GM12878 (cell line): ENCODE measurements around the gene CA6. TPM values are rescaled to one million over a fixed set of nuclear protein-coding genes. Genes with fewer than 3 reads are reported as not detected.

Source experiments
- ATAC-seq: fragments of 200-7000 bp; cut with Tn5 transposase; 3 replicates; pipeline ENCODE4 v1.9.1; 2020; ENCODE audit warnings: mild to moderate bottlenecking, moderate library complexity
- BruUV-seq: library from RNA; stranded (reverse); fragments of 400-500 nt; replicated peaks from 2 replicates; lab custom pipeline; 2021; lab: Mats Ljungman, UMichigan
- CTCF ChIA-PET: fragments of 300-600 bp; sonication (Branson Sonifier 250); formaldehyde crosslinking; extraction: SDS; loops from one replicate; lab custom pipeline; 2021; ENCODE audit warnings: inconsistent platforms; lab: Yijun Ruan, JAX
- POLR2A ChIA-PET: fragments of 350-600 bp; formaldehyde crosslinking; extraction: SDS; loops from one replicate; lab custom pipeline; 2021; ENCODE audit warnings: inconsistent platforms; lab: Charles Lee
- RAD21 ChIA-PET: fragments of 300-600 bp; sonication (Branson Sonifier 250); formaldehyde crosslinking; loops from one replicate; lab custom pipeline; 2023; ENCODE audit warnings: antibody characterized with exemption; ENCODE audit not compliant: unreplicated experiment; lab: Charles Lee
- SMC1A ChIA-PET: fragments of 300-600 bp; sonication (Branson Sonifier 250); formaldehyde crosslinking; loops from one replicate; lab custom pipeline; 2023; ENCODE audit not compliant: unreplicated experiment, uncharacterized antibody; lab: Charles Lee
- DNase-seq: peaks from one replicate; pipeline ENCODE4 v3.0.0-alpha.2; 2011; ENCODE audit warnings: low read depth, low spot score
- FAIRE-seq: peaks from 3 replicates; lab custom pipeline; 2011; peaks lifted over from hg19 to GRCh38; lab: Jason Lieb, UNC
- H2AFZ ChIP-seq: 2 replicates; pipeline ENCODE4 v1.6.0; 2011; ENCODE audit warnings: low read depth, low read length, control low read depth; ENCODE audit not compliant: control insufficient read depth
- H3K27ac ChIP-seq: 2 replicates; pipeline ENCODE4 v1.5.1; 2011; ENCODE audit warnings: control low read depth; ENCODE audit not compliant: control insufficient read depth, insufficient read depth
- H3K27me3 ChIP-seq, 2 experiments: replicated peaks in 1 of 2; 2 replicates each; pipeline versions ENCODE4 v1.6.0 to v1.6.1; 2011; ENCODE audit warnings: low read length in 1 of 2; ENCODE audit not compliant: control insufficient read depth in 2 of 2, insufficient read depth in 2 of 2
- H3K36me3 ChIP-seq, 2 experiments: 2 replicates each; pipeline ENCODE4 v1.5.1; 2011; ENCODE audit warnings: low read length in 1 of 2; ENCODE audit not compliant: control insufficient read depth in 2 of 2, insufficient read depth in 2 of 2
- H3K4me1 ChIP-seq: 2 replicates; pipeline ENCODE4 v1.6.1; 2011; ENCODE audit warnings: mild to moderate bottlenecking, low read length, moderate library complexity, mixed read lengths; ENCODE audit not compliant: control insufficient read depth, insufficient read depth
- H3K4me2 ChIP-seq: 2 replicates; pipeline ENCODE4 v1.6.0; 2011; ENCODE audit warnings: control low read depth; ENCODE audit not compliant: control insufficient read depth, insufficient read depth
- H3K4me3 ChIP-seq: fragments of 200-600 bp; sonication (generic); 2 replicates; pipeline ENCODE4 v1.5.1; 2016
- H3K79me2 ChIP-seq: 2 replicates; pipeline ENCODE4 v1.6.0; 2011; ENCODE audit warnings: low read length; ENCODE audit not compliant: control insufficient read depth, insufficient read depth
- H3K9ac ChIP-seq: 2 replicates; pipeline ENCODE4 v1.8.0; 2011; ENCODE audit warnings: low read length, control low read depth, mixed read lengths; ENCODE audit not compliant: control insufficient read depth, insufficient read depth
- H3K9me3 ChIP-seq: replicated peaks from 3 replicates; pipeline ENCODE4 v1.5.1; 2011; ENCODE audit warnings: mild to moderate bottlenecking, low read length; ENCODE audit not compliant: control insufficient read depth, insufficient read depth
- H4K20me1 ChIP-seq: 2 replicates; pipeline ENCODE4 v1.6.0; 2011; ENCODE audit not compliant: control insufficient read depth, insufficient read depth
- HDAC2 ChIP-seq: fragments of 200-600 bp; sonication (generic); IDR thresholded peaks from 2 replicates; pipeline ENCODE4 v1.6.1; 2017
- IKZF1 ChIP-seq: fragments of 450-650 bp; conservative IDR thresholded peaks from 2 replicates; pipeline ENCODE4 v1.6.1; 2017; ENCODE audit warnings: antibody characterized with exemption, mild to moderate bottlenecking
- KAT2A ChIP-seq: conservative IDR thresholded peaks from 2 replicates; pipeline ENCODE4 v1.6.1; 2011; ENCODE audit warnings: low read depth, low read length; ENCODE audit not compliant: control insufficient read depth
- MTA3 ChIP-seq: IDR thresholded peaks from 2 replicates; pipeline ENCODE4 v1.6.1; 2012; ENCODE audit warnings: low read length, inconsistent platforms, borderline replicate concordance
- NBN ChIP-seq: fragments of 450-650 bp; IDR thresholded peaks from 2 replicates; pipeline ENCODE4 v1.6.1; 2016
- NRF1 ChIP-seq: conservative IDR thresholded peaks from 2 replicates; pipeline ENCODE4 v1.6.1; 2011; ENCODE audit warnings: mild to moderate bottlenecking, low read depth, low read length, improper control_type of control experiment
- POLR2AphosphoS5 ChIP-seq: IDR thresholded peaks from 2 replicates; pipeline ENCODE4 v1.6.1; 2011; ENCODE audit warnings: mild to moderate bottlenecking, low read length, inconsistent platforms
- RAD51 ChIP-seq: fragments of 450-650 bp; IDR thresholded peaks from 2 replicates; pipeline ENCODE4 v1.6.1; 2016; ENCODE audit warnings: moderate library complexity, mild to moderate bottlenecking, inconsistent platforms
- SMAD1 ChIP-seq: fragments of 450-650 bp; IDR thresholded peaks from 2 replicates; pipeline ENCODE4 v1.6.1; 2018; ENCODE audit warnings: mild to moderate bottlenecking, low read depth; ENCODE audit not compliant: partially characterized antibody
- SMC3 ChIP-seq: IDR thresholded peaks from 2 replicates; pipeline ENCODE4 v1.6.1; 2011; ENCODE audit warnings: low read length, improper control_type of control experiment, borderline replicate concordance
- SUZ12 ChIP-seq: fragments of 200-600 bp; sonication (generic); IDR thresholded peaks from one replicate; pipeline ENCODE4 v1.6.1; 2018; ENCODE audit warnings: antibody characterized with exemption, mild to moderate bottlenecking; ENCODE audit not compliant: unreplicated experiment
- ZNF207 ChIP-seq: fragments of 450-650 bp; IDR thresholded peaks from 2 replicates; pipeline ENCODE4 v1.6.1; 2014; ENCODE audit warnings: antibody characterized with exemption, mild to moderate bottlenecking, borderline replicate concordance
- ZNF274 ChIP-seq: IDR thresholded peaks from one replicate; pipeline ENCODE4 v1.8.0; 2011; ENCODE audit not compliant: insufficient read length, insufficient read depth
- ZNF384 ChIP-seq: IDR thresholded peaks from 2 replicates; pipeline ENCODE4 v1.6.1; 2012; ENCODE audit warnings: low read depth, mild to moderate bottlenecking, low read length, improper control_type of control experiment, borderline replicate concordance
- WGBS: methylation state at CpG from one replicate; pipeline ENCODE4 v1.1.6; 2016; ENCODE audit warnings: low lambda C conversion rate; ENCODE audit not compliant: insufficient replicate concordance, insufficient coverage; ENCODE audit errors: missing lambda C conversion rate; 5-methylcytosine and 5-hydroxymethylcytosine counted together
- in situ Hi-C: fragments of 300-500 bp; cut with MboI; formaldehyde crosslinking; loops from 9 replicates; pipeline ENCODE4 v1.14.3; 2018; ENCODE audit warnings: mixed read lengths
- intact Hi-C: fragments of 100-400 bp; cut with micrococcal nuclease; formaldehyde crosslinking; loops from one replicate; pipeline ENCODE4 v1.14.2; 2022; ENCODE audit not compliant: unreplicated experiment
- polyA plus RNA-seq, 11 experiments: library from polyadenylated mRNA; depleted of rRNA in 4 of 11; unstranded in 6 of 11; stranded (reverse) in 5 of 11; fragments of >200 nt; fragmentation: Nextera tagmentation in 4 of 11; fragmentation: Illumina TruSeq in 1 of 11; extraction: Ambion mirVana in 4 of 11; extraction: Trizol in 1 of 11; gene quantifications; 1 replicate in 1 of 11; 2 replicates in 10 of 11; pipeline versions ENCODE4 v1.2.1 to v1.2.3, GENCODE V29; 2011 to 2016; ENCODE audit warnings: inconsistent platforms in 2 of 11, missing spikeins in 2 of 11, low read depth in 1 of 11
- total RNA-seq, 4 experiments: library from RNA; depleted of rRNA in 3 of 4; stranded (reverse); fragments of >200 nt in 3 of 4; fragmentation: Illumina TruSeq in 1 of 4; extraction: Trizol in 1 of 4; gene quantifications; 2 replicates each; pipeline versions ENCODE4 v1.2.1 to v1.2.3, GENCODE V29; 2013 to 2021
- TF ChIP-seq, protein P1 (sequence below): fragments of 450-650 bp; IDR thresholded peaks from 2 replicates; pipeline ENCODE4 v1.6.1; 2014; ENCODE audit warnings: mild to moderate bottlenecking
- TF ChIP-seq, protein P2 (sequence below): fragments of 150-350 bp; IDR thresholded peaks from 2 replicates; pipeline ENCODE4 v1.6.1; 2014; ENCODE audit warnings: mild to moderate bottlenecking, low read depth, low read length
- TF ChIP-seq, protein P3 (sequence below): fragments of 450-650 bp; IDR thresholded peaks from 2 replicates; pipeline ENCODE4 v1.6.1; 2017; ENCODE audit warnings: mild to moderate bottlenecking, moderate library complexity
- TF ChIP-seq, protein P4 (sequence below): IDR thresholded peaks from 2 replicates; pipeline ENCODE4 v1.6.1; 2012; ENCODE audit warnings: low read length, inconsistent platforms

CA6 gene
- total and polyA plus RNA-seq, 10 of the 15 experiments (the other 5 are each of a cell fraction or from before 2014, with no cell fraction given), result not detected

DNA sequence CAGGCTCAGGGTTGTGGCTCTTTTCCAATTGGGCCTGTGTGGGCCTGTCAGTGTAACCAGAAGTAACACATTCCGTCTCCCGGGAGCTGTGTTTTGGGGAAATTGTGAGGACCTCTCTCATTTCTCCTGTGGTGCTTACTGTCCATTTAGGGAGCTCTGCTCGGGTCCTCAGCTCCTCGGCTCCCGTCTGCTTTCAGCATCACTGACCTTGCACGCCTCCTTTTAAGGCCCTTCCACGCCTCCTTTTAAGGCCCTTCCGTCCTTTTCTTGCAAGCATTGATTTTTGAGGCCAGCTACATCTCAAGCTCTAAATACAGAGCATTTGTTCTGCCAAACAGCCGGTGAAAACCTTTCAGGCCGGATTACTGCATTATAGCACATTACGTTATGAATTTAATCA, 9.7 kb downstream of the CA6 start:
- no peak overlapping the region for H2AFZ ChIP-seq
- no peak for ATAC-seq
- BruUV-seq, result no TSS peak
- no peaks in the 10 kb centered on the region for H3K9me3 ChIP-seq
- H3K79me2 ChIP-seq, result no peaks in the 10 kb centered on the region
- WGBS, result 65% methylated on average over 11 of the region's 11 CpGs
- H3K27ac ChIP-seq, result no peak overlapping the region
- H3K4me2 ChIP-seq, result no peak overlapping the region
- H3K27me3 ChIP-seq, result no peaks in the 10 kb centered on the region; a peak in 1 of 4 replicates
- no peaks in the 10 kb centered on the region for H3K36me3 ChIP-seq
- no peak overlapping the region for H3K9ac ChIP-seq
- POLR2A ChIA-PET, result no interaction called here
- no peaks in the 10 kb centered on the region for H3K4me1 ChIP-seq
- H4K20me1 ChIP-seq, result no peaks in the 10 kb centered on the region; the same call in 1 of the 2 replicates
- no peak overlapping the region for H3K4me3 ChIP-seq
- intact Hi-C loops (no loop called here), in situ Hi-C loops (no loop called here)
- DNase-seq, result no peak
- no peak for FAIRE-seq
- RAD21 ChIA-PET, result no interaction called here
- SMC1A ChIA-PET, result interaction anchor here (1.1 kb wide), 1 partner anchor 46 kb away, joined by 4 read pairs; no protein-coding TSS in a partner anchor
- TF ChIP-seq IKZF1, result no peak
- TF ChIP-seq ZNF274, result no peak
- TF ChIP-seq, protein P1, sequence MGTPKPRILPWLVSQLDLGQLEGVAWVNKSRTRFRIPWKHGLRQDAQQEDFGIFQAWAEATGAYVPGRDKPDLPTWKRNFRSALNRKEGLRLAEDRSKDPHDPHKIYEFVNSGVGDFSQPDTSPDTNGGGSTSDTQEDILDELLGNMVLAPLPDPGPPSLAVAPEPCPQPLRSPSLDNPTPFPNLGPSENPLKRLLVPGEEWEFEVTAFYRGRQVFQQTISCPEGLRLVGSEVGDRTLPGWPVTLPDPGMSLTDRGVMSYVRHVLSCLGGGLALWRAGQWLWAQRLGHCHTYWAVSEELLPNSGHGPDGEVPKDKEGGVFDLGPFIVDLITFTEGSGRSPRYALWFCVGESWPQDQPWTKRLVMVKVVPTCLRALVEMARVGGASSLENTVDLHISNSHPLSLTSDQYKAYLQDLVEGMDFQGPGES, result no peak
- no peak for TF ChIP-seq NBN
- TF ChIP-seq, protein P2, sequence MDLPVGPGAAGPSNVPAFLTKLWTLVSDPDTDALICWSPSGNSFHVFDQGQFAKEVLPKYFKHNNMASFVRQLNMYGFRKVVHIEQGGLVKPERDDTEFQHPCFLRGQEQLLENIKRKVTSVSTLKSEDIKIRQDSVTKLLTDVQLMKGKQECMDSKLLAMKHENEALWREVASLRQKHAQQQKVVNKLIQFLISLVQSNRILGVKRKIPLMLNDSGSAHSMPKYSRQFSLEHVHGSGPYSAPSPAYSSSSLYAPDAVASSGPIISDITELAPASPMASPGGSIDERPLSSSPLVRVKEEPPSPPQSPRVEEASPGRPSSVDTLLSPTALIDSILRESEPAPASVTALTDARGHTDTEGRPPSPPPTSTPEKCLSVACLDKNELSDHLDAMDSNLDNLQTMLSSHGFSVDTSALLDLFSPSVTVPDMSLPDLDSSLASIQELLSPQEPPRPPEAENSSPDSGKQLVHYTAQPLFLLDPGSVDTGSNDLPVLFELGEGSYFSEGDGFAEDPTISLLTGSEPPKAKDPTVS, result no peak
- no peak for TF ChIP-seq NRF1
- no peak for TF ChIP-seq MTA3
- no peak for TF ChIP-seq SUZ12
- no peak for TF ChIP-seq RAD51
- TF ChIP-seq, protein P3, sequence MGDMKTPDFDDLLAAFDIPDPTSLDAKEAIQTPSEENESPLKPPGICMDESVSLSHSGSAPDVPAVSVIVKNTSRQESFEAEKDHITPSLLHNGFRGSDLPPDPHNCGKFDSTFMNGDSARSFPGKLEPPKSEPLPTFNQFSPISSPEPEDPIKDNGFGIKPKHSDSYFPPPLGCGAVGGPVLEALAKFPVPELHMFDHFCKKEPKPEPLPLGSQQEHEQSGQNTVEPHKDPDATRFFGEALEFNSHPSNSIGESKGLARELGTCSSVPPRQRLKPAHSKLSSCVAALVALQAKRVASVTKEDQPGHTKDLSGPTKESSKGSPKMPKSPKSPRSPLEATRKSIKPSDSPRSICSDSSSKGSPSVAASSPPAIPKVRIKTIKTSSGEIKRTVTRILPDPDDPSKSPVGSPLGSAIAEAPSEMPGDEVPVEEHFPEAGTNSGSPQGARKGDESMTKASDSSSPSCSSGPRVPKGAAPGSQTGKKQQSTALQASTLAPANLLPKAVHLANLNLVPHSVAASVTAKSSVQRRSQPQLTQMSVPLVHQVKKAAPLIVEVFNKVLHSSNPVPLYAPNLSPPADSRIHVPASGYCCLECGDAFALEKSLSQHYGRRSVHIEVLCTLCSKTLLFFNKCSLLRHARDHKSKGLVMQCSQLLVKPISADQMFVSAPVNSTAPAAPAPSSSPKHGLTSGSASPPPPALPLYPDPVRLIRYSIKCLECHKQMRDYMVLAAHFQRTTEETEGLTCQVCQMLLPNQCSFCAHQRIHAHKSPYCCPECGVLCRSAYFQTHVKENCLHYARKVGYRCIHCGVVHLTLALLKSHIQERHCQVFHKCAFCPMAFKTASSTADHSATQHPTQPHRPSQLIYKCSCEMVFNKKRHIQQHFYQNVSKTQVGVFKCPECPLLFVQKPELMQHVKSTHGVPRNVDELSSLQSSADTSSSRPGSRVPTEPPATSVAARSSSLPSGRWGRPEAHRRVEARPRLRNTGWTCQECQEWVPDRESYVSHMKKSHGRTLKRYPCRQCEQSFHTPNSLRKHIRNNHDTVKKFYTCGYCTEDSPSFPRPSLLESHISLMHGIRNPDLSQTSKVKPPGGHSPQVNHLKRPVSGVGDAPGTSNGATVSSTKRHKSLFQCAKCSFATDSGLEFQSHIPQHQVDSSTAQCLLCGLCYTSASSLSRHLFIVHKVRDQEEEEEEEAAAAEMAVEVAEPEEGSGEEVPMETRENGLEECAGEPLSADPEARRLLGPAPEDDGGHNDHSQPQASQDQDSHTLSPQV, result no peak
- no peak for TF ChIP-seq ZNF384
- no peak for TF ChIP-seq KAT2A
- no peak for TF ChIP-seq HDAC2
- TF ChIP-seq, protein P4, sequence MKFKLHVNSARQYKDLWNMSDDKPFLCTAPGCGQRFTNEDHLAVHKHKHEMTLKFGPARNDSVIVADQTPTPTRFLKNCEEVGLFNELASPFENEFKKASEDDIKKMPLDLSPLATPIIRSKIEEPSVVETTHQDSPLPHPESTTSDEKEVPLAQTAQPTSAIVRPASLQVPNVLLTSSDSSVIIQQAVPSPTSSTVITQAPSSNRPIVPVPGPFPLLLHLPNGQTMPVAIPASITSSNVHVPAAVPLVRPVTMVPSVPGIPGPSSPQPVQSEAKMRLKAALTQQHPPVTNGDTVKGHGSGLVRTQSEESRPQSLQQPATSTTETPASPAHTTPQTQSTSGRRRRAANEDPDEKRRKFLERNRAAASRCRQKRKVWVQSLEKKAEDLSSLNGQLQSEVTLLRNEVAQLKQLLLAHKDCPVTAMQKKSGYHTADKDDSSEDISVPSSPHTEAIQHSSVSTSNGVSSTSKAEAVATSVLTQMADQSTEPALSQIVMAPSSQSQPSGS, result no peak
- no peak for TF ChIP-seq POLR2AphosphoS5
- TF ChIP-seq SMAD1, result no peak
- no peak for TF ChIP-seq SMC3
- no peak for TF ChIP-seq ZNF207
- CTCF ChIA-PET, result interaction anchor here (1.2 to 1.3 kb wide), 3 partner anchors 16 to 49 kb away, joined by 3 to 4 read pairs (median 3); no protein-coding TSS in a partner anchor
